Islet precursor cell (in vitro differentiated cells): Measurements from ENCODE around the gene GPT2.

ENCODE experiments used
- DNase-seq: peaks from one replicate; pipeline ENCODE4 v3.0.0-alpha.2; 2018

Gene GPT2

DNA sequence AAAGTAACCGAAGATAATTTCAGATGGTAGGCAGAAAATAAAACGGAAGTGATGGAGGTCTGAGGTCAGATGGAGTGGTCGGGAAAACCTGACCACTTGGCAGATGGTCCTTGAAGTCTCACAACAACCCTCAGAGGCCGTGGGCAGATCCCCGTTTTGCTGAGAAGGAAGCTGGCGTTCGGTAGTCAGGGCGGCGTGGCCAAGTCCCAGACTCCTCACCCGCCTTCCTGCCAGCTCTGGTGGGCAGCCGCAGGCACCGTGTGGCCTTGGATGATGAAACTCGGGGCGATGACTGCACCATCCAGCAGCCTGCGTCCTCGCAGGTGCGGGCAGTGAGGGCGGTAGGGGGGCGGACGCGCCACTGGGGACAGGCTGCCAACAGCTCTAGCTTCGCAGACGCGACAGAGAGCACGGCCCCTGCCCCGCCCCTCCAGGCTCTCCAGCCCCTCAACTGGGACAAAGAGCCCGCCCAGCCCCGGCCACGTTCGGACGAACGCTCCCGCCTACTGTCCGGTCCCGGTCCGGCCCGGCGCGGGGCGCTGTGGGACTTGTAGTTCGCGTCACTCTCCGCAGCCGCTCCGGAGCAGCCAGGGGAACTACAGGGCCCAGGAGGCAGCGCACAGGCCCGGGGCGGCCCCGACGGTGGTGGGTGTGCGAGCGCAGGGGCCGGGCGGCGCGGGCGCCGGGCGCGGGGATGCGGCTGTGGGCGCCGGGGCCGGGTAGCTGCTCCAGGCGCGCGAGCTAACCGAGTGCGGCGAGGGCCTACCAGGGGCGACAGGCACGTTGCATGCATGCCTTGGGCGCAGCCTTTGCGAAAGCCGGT, at the start of gene GPT2:
GPT2 (plus strand) TSS at position 673 of the 823 bp plus-strand sequence. CDS start 354 bp downstream, outside the sequence.
- DNase-seq, result peak; percentile 100

GRCh38 chr16:46836534-46837530, 47.3 kb upstream of the GPT2 start:
- DNase-seq, result no peak

- DNase-seq, result no peak
Measured at GRCh38 chr16:46839986-46840443, 44.1 kb upstream of the GPT2 start.

DNA sequence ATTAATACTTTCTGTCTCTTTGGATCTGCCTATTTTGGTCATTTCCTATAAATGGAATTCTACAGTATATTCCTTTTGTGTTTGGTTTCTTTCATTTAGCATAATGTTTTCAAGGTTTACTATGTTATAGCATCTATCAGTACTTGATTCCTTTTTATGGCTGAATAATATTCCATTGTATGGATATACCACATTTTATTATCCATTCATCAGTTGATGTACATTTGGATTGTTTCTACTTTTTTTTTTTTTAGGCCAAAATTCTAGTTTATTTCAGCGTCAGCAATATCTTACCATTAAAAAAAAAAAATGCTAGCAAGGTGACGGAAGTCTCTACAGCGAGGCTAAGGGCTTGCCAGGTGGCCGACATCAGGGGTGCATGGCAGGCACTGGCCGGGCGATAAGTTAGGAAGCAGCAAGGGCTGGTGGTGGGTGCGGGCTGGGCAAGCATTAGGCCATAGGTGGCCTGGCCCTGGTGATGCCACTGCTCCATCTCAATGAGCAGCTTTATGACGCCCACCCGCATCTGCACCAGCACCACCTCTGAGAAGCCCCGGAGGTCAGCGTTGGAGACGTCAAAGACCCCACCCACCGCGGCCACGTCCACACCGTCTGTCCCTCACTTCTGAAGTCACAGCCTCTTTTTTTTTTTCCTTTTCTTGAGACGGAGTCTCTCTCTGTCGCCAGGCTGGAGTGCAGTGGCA, 41.8 kb upstream of the GPT2 start:
- DNase-seq, result no peak

DNA sequence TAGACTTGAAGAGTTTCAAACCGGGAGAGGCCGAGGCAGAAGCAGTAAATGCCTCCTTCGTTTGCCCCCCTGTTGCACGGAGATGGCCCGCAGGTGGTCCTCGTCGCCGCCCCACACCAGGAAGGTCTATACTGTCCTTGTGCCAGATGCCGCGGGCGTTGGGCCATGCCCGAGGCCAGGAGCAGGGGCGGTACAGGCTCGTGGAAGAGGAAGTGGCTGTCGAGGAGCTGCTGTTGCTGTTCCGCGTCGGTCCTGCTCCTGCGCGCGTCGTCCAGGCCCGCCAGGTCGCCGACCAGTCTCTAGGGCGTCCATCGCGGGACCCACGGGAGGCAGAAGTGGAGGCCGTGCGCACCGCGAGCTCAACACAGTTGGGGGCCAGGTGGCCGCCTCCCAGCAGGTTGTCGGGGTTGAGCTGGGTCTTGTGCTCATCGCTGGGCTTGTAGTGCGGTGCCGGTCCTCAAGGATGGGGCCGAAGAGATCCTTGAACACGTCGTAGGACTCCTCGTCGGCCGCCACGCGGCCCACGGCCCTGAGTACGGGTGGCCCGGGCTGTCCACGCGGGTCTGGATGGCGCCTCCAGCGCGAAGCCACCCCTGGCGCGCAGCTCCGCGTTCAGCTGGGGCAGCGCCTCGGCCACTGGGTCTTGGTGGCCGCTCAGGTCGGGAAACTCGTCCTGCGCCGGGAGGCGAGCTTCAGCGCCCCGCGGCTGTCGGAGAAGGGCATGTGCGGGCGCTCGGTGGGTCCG, 40.1 kb upstream of the GPT2 start:
- DNase-seq, result no peak

DNA sequence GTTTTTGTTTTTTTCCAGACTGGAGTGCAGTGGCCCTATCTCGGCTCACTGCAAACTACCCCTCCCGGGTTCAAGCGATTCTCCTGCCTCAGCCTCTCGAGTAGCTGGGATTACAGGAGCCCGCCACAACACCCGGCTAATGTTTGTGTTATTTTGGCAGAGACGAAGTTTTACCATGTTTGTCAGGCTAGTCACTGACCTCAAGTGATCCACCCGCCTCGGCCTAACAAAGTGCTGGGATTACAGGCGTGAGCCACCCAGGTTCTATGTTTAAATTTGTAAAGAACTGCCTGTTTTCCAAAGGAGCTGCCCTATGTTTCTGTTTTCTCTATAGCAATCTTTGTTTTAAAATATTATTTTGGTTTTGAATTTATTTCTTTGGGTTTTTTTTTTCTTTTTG, 39.4 kb upstream of the GPT2 start:
- no peak for DNase-seq

DNA sequence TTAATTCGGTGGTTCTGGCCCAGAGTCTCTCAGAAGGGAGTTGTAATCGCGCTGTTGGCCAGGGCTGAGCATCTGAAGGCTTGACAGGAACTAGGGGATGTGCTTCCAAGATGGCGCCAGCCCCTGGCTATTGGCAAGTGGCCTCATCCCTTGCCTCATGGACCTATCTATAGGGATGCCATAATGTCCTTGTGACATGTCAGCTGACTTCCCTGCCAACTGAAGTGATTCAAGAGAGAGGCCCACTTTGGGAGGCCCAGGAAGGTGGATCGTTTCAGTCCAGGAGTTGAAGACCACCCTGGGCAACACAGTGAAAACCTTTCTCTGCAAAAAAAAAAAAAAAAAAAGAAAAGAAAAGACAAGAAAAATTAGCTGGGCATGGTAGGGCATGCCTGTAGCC, 38.2 kb upstream of the GPT2 start:
- DNase-seq, result no peak

GRCh38 chr16:46848768-46849764, 35.1 kb upstream of the GPT2 start:
- DNase-seq, result no peak

DNA sequence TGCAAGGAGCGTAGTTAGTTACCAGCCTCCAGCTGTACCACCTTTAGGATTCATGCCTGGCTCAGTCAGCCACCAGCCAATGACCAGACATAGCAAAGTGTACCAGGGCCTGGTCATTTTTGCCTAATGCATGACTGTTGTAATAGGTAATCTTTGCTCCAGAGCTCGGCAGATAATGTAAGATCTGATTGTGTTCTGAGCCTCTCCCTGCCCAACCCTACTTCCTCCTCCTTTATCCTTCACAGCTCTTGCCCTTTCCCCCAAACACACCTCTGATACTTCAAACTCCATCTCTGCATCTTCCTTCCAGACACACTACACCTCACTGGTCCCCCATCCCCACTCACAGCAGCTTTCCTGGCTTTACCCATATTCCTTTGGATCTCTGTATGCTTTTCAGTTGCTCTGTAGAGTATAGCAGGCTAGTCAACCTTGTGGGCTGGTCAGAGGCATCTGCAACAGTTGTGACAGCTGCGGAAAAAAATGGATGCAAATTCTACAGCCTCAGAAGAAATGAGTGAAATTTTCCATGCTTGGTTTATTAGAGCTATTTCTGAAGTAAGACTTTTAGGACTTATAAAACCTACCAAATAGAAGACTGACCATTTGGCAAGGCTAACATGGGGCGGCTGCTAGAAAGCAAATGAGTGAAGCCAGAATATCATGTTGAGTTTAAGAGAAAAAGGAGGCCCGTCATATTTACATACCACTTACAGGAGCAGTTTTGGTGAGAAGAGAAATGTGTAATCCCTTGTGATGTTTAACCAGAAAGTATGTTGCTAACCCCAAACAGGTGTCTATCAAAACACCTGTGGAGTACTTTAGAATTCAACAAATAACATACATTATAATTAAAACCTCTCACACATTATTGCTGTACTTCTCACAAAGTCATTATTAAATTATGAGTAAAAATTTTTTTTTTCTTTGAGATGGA, 33.3 kb upstream of the GPT2 start:
- DNase-seq, result no peak

- DNase-seq, result no peak
Measured at GRCh38 chr16:46852130-46852529, 32.0 kb upstream of the GPT2 start.

DNA sequence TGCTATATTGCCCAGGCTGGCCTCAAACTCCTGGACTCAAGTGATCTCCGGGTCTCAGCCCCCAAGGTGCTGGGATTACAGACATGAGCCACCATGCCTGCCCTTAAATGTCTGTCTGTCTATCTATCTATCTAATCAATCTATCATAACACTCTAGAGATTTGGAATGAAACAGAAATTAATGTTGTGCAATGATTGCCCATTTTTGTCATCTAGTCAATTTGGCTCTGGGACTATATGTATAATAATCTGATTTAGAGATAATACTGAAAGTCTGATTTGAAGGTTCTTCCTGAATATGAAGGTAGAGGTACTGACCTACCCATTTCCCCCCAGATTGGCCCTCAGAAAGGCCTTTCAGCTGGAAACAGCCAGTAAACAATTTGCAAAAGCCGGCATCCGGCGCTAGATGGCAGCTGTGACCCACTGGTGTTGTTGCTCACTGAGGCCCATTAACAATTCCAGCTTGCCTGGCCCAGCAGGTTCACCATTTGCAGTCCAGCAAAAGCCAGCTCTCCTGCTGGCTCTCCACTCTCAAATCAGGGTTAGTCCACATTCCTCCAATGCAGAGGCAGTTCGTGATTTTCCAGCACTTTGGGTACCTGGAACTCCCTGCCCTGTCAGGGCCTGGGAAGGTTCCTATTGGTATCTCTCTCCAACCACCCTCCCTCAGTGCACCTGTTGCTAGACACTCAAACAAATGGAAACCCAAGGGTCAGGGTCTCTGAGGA, 30.3 kb upstream of the GPT2 start:
- DNase-seq, result peak; percentile 95

DNA sequence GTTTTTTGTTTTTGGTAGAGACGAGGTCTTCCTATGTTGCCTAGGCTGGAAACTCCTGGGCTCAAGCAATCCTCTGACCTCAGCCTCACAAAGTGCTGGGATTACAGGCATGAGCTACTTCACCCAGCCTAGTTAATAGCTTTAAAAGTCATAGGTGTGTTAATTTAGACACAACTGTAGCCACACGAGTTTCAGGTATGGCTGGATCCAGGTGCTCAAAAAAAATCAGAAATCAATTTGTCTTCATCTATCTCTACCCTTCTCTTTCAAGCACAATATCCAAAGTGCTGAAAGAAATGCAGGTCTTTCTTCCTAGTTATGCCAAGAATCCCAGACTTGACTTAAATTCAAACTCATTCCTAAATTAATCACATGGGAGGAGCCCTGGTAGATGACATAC, 29.3 kb upstream of the GPT2 start:
- no peak for DNase-seq

- no peak for DNase-seq
Measured at GRCh38 chr16:46855389-46855788, 28.8 kb upstream of the GPT2 start.

DNA sequence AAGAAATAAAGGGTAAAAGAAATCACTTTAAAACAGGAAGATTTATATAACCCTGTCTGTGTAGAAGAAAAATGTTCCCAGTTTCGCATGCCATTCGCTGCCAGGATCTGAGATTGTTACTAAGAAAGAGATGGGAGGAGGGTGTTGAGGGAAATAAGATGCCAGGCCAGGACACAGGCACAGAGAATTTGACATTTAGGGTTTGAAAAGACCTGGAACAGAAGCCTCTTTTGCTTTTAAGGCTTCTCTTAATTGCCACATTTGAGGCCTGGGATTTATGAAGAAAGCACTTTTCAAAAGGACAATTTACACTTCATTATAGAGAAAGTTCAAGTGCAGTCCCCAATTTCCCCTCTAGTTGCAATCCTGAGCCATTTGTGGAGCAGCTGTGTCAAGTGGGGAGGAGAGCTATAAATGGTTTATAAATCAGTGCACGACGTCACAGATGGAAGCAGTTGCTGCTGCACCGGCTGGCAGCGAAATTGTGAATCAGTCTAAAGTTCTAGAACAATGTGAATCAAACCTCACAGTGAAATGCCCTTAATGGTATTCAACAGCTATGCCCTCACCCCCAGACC, 26.7 kb upstream of the GPT2 start:
- no peak for DNase-seq

- DNase-seq, result peak; percentile 70
Measured at GRCh38 chr16:46858151-46858550, 26.0 kb upstream of the GPT2 start.

DNA sequence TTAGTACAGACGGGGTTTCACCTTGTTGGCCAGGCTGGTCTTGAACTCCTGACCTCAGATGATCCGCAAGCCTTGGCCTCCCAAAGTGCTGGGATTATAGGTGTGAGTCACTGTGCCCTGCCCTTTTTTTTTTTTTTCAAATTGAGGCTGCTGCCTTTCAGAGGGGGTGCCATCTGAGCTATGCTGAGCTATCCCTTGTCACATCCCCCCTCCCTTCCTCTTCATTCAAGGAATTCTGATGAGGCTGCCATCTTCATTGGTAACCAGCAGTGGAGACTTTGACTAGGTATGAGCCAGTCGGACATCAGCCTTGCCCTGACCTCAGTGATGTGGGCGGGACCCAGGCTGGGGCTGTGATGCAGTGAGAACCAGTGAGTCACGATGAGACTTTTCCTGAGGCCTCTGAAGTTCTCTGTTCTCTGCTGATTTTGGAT, 24.4 kb upstream of the GPT2 start:
- peak; percentile 88 for DNase-seq

DNA sequence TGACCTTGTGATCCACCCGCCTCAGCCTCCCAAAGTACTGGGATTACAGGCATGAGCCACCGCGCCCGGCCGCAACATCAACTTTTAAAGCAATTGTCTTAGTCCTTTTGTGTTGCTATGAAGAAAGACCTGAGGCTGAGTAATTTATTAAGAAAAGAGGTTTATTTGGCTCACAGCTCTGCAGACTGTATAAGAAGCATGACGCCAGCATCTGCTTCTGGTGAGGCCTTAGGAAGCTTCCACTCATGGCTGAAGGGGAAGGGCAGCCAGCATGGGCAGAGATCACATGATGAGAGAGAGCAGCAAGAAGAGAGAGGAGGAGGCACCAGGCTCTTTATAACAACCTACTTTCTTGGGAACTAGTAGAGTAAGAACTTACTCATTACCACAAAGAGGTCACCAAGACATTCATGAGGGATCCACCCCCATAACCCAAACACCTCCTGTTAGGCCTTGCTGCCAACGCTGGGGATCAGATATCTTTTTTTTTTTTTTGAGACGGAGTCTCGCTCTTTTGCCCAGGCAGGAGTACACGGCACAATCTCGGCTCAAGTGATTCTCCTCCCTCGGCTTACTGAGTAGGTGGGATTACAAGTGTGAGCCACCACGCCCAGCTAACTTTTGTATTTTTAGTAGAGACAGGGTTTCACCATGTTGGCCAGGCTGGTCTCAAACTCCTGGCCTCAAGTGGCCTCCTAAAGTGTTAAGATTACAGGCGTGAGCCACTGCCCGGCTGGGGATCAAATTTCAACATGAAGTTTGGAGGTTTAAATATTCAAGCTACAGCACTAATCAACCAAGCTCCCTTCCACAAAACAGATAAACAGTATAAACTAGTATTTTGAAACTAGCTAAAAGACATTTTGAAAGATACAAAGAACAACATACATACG, 21.4 kb upstream of the GPT2 start:
- no peak for DNase-seq

DNA sequence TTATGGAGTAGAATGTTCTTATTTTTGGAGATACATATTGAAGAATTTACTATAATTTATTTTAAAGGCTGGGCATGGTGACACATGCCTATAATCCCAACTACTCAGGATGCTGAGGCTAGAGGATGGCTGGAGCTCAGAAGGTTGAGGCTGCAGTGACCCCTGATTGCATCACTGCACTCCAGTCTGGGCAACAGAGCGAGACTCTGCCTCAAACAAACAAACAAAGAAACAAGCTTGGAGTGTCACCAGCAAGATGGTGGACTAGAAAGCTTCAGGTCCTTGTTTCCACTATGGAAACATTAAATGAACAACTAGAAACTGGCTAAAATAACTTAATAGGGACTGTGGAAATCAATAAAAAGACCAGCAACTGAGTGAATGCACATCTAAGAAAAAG, 17.9 kb upstream of the GPT2 start:
- DNase-seq, result no peak
